Right lobe of liver (tissue), 4 donors: Measurements from ENCODE around the gene LMLN.

Experiments used
- CTCF ChIP-seq, 4 donors: fragments of 200-600 bp in 3 of 4; fragments of 450-650 bp in 1 of 4; IDR thresholded peaks; one replicate each; pipeline versions ENCODE4 v1.5.1 to v1.8.0; 2016 to 2022; ENCODE audit warnings: antibody characterized with exemption in 4 of 4, mild to moderate bottlenecking in 2 of 4
- POLR2A ChIP-seq: fragments of 450-650 bp; IDR thresholded peaks from one replicate; pipeline ENCODE4 v1.6.1; 2017; ENCODE audit warnings: antibody characterized with exemption, mild to moderate bottlenecking
- donor health status: DM: no; HTN: no; CAD: no.
- donor health status: DM: no; HTN: no; CAD: no.
- donor health status: DM: no; HTN: yes; CAD: no.

- TF ChIP-seq CTCF (IDR thresholded peaks at IDR 0.05) (no peak), POLR2A (no peak)
Measured at GRCh38 chr3:197913641-197914380, 46.2 kb upstream of the LMLN start.
